HepG2 (cell line): ENCODE results near the gene NUB1. TPM values are rescaled to one million over a fixed set of nuclear protein-coding genes. Genes with fewer than 3 reads are reported as not detected.

Experiments
- ATAC-seq: fragments of 200-7000 bp; cut with Tn5 transposase; 3 replicates; pipeline ENCODE4 v1.9.1; 2020; ENCODE audit warnings: mild to moderate bottlenecking, moderate library complexity
- BruUV-seq: library from RNA; stranded (reverse); fragments of 400-500 nt; replicated peaks from 2 replicates; lab custom pipeline; 2021; lab: Mats Ljungman, UMichigan
- CTCF ChIA-PET: fragments of 300-600 bp; formaldehyde crosslinking; extraction: SDS; loops from one replicate; lab custom pipeline; 2021; ENCODE audit warnings: low total read pairs, inconsistent platforms, low intra/inter-chr PET ratio; lab: Yijun Ruan, JAX
- POLR2A ChIA-PET: fragments of 350-600 bp; sonication (Branson Sonifier 250); formaldehyde crosslinking; loops from one replicate; lab custom pipeline; 2020; ENCODE audit warnings: antibody characterized with exemption, inconsistent platforms; lab: Yijun Ruan, JAX
- DNase-seq: peaks from one replicate; pipeline ENCODE4 v3.0.0-alpha.2; 2015; ENCODE audit warnings: low spot score
- FAIRE-seq: peaks from 3 replicates; lab custom pipeline; 2011; peaks lifted over from hg19 to GRCh38; lab: Jason Lieb, UNC
- H2AFZ ChIP-seq: one replicate; pipeline ENCODE4 v1.6.1; 2011; ENCODE audit warnings: low read length, inconsistent platforms
- H3K27ac ChIP-seq: fragments of 300-600 bp; 3 replicates; pipeline ENCODE4 v1.8.0; 2011; ENCODE audit warnings: mixed run types, mild to moderate bottlenecking, mixed read lengths, low read length, inconsistent platforms; ENCODE audit not compliant: insufficient read depth; ENCODE audit errors: extremely low read length
- H3K27me3 ChIP-seq, 2 experiments: fragments of 200-600 bp in 1 of 2; 2 replicates in 1 of 2; 3 replicates in 1 of 2; pipeline versions ENCODE4 v1.6.0 to v1.8.0; 2011; ENCODE audit warnings: low read length in 2 of 2, mild to moderate bottlenecking in 2 of 2, moderate library complexity in 2 of 2, inconsistent platforms in 1 of 2; ENCODE audit not compliant: insufficient read depth in 2 of 2, control insufficient read depth in 1 of 2
- H3K36me3 ChIP-seq, 2 experiments: fragments of 200-600 bp in 1 of 2; replicated peaks in 1 of 2; 2 replicates in 1 of 2; 3 replicates in 1 of 2; pipeline versions ENCODE4 v1.5.1 to v1.8.0; 2011; ENCODE audit warnings: low read length in 2 of 2, inconsistent platforms in 1 of 2; ENCODE audit not compliant: insufficient read depth in 2 of 2, control insufficient read depth in 1 of 2
- H3K4me1 ChIP-seq: 2 replicates; pipeline ENCODE4 v1.5.1; 2012; ENCODE audit warnings: low read length, inconsistent platforms; ENCODE audit not compliant: insufficient read depth
- H3K4me2 ChIP-seq: 2 replicates; pipeline ENCODE4 v1.6.0; 2011; ENCODE audit warnings: low read depth, low read length, inconsistent platforms
- H3K4me3 ChIP-seq, 3 experiments: fragments of 200-600 bp in 1 of 3; sonication (generic), shearing (Covaris generic) in 1 of 3; replicated peaks in 1 of 3; 2 replicates each; pipeline ENCODE4 v1.5.1; 2011 to 2016; ENCODE audit warnings: low read length in 3 of 3, inconsistent platforms in 2 of 3, low read depth in 2 of 3, mild to moderate bottlenecking in 2 of 3, control low read depth in 1 of 3, mixed read lengths in 1 of 3; ENCODE audit not compliant: insufficient read depth in 1 of 3
- H3K79me2 ChIP-seq: one replicate; pipeline ENCODE4 v1.6.1; 2011; ENCODE audit warnings: low read length, inconsistent platforms; ENCODE audit not compliant: insufficient read depth
- H3K9ac ChIP-seq: 2 replicates; pipeline ENCODE4 v1.6.0; 2011; ENCODE audit warnings: mild to moderate bottlenecking, low read depth, low read length, inconsistent platforms; ENCODE audit not compliant: insufficient read depth
- H3K9me3 ChIP-seq: 2 replicates; pipeline ENCODE4 v1.5.1; 2012; ENCODE audit warnings: mild to moderate bottlenecking, low read length
- H4K20me1 ChIP-seq: 2 replicates; pipeline ENCODE4 v1.6.0; 2011; ENCODE audit warnings: inconsistent platforms, mild to moderate bottlenecking, low read length, moderate library complexity; ENCODE audit not compliant: insufficient read depth
- GLMP ChIP-seq: sonication (generic); formaldehyde crosslinking; IDR thresholded peaks from 2 replicates; pipeline ENCODE4 v1.9.0; 2021; ENCODE audit warnings: missing genetic modification reagents, mild to moderate bottlenecking, borderline replicate concordance
- HOXA9 ChIP-seq: sonication (generic); formaldehyde crosslinking; IDR thresholded peaks from 2 replicates; pipeline ENCODE4 v1.8.1; 2022; ENCODE audit warnings: missing genetic modification reagents, mild to moderate bottlenecking, moderate library complexity, borderline replicate concordance
- KLF16 ChIP-seq, 2 experiments: sonication (generic) in 1 of 2; formaldehyde crosslinking in 1 of 2; IDR thresholded peaks; 2 replicates each; pipeline versions ENCODE4 v1.6.1 to v1.8.0; 2016 to 2023; ENCODE audit warnings: missing genetic modification reagents in 2 of 2, missing compliant biosample characterization in 1 of 2
- NCOA1 ChIP-seq: sonication (generic); formaldehyde crosslinking; IDR thresholded peaks from 2 replicates; pipeline ENCODE4 v1.9.0; 2021; ENCODE audit warnings: missing genetic modification reagents
- NCOA5 ChIP-seq: sonication (generic); formaldehyde crosslinking; IDR thresholded peaks from 2 replicates; pipeline ENCODE4 v1.4.0; 2020; ENCODE audit warnings: missing genetic modification reagents
- PLRG1 ChIP-seq: fragments of 450-650 bp; conservative IDR thresholded peaks from 2 replicates; pipeline ENCODE4 v1.6.1; 2016
- SOX6 ChIP-seq, 2 experiments: fragments of 450-650 bp in 1 of 2; sonication (generic) in 1 of 2; formaldehyde crosslinking in 1 of 2; IDR thresholded peaks; 2 replicates each; pipeline versions ENCODE4 v1.4.0 to v1.6.1; 2017 to 2020; ENCODE audit warnings: antibody characterized with exemption in 1 of 2, mild to moderate bottlenecking in 1 of 2, missing genetic modification reagents in 1 of 2
- TARDBP ChIP-seq: sonication (generic); formaldehyde crosslinking; IDR thresholded peaks from 2 replicates; pipeline ENCODE4 v1.8.0; 2022; ENCODE audit warnings: mild to moderate bottlenecking, missing genetic modification reagents
- ZBTB33 ChIP-seq: sonication (generic); formaldehyde crosslinking; IDR thresholded peaks from 2 replicates; pipeline ENCODE4 v1.4.0; 2020; ENCODE audit warnings: missing genetic modification reagents
- ZFP41 ChIP-seq: sonication (generic); formaldehyde crosslinking; IDR thresholded peaks from 2 replicates; pipeline ENCODE4 v1.4.0; 2020; ENCODE audit warnings: mild to moderate bottlenecking, missing genetic modification reagents, borderline replicate concordance
- ZNF232 ChIP-seq: sonication (generic); formaldehyde crosslinking; IDR thresholded peaks from 2 replicates; pipeline ENCODE4 v1.4.0; 2020; ENCODE audit warnings: missing genetic modification reagents, borderline replicate concordance
- ZNF282 ChIP-seq: fragments of 450-650 bp; IDR thresholded peaks from 2 replicates; pipeline ENCODE4 v1.6.1; 2018; ENCODE audit not compliant: partially characterized antibody
- ZSCAN25 ChIP-seq: sonication (generic); formaldehyde crosslinking; IDR thresholded peaks from 2 replicates; pipeline ENCODE4 v1.8.0; 2022; ENCODE audit warnings: mild to moderate bottlenecking, missing genetic modification reagents
- WGBS: methylation state at CpG from one replicate; pipeline ENCODE4 v1.1.6; 2017; ENCODE audit warnings: low lambda C conversion rate; 5-methylcytosine and 5-hydroxymethylcytosine counted together
- in situ Hi-C: cut with HindIII; loops from 2 replicates; pipeline ENCODE4 v1.10.0; 2017; ENCODE audit warnings: low pct_unique_long_range_greater_than_20kb; ENCODE audit not compliant: extremely low pct_ligation_motif_present
- intact Hi-C: fragments of 100-400 bp; cut with micrococcal nuclease; formaldehyde crosslinking; loops from one replicate; pipeline ENCODE4 v1.10.0; 2022; ENCODE audit not compliant: unreplicated experiment
- polyA plus RNA-seq, 8 experiments: library from polyadenylated mRNA; depleted of rRNA in 3 of 8; stranded (reverse) in 7 of 8; unstranded in 1 of 8; fragments of >200 nt; fragmentation: Illumina TruSeq in 4 of 8; extraction: Trizol in 4 of 8; gene quantifications; 2 replicates each; pipeline versions ENCODE4 v1.2.1 to v1.2.3, GENCODE V29; 2011 to 2016; ENCODE audit warnings: low read depth in 4 of 8, missing spikeins in 1 of 8, mixed read lengths in 1 of 8; ENCODE audit not compliant: insufficient read depth in 1 of 8
- total RNA-seq, 5 experiments: library from RNA; depleted of rRNA; stranded (reverse); fragments of >200 nt; fragmentation: Illumina TruSeq; extraction: Trizol; gene quantifications; 2 replicates each; pipeline ENCODE4 v1.2.3, GENCODE V29; 2016; ENCODE audit warnings: low read depth in 1 of 5
- TF ChIP-seq, protein P1 (sequence below): sonication (generic); formaldehyde crosslinking; IDR thresholded peaks from 2 replicates; pipeline ENCODE4 v1.8.1; 2022; ENCODE audit warnings: mild to moderate bottlenecking, missing genetic modification reagents
- TF ChIP-seq, protein P2 (sequence below): sonication (generic); formaldehyde crosslinking; IDR thresholded peaks from 2 replicates; pipeline ENCODE4 v1.8.0; 2022; ENCODE audit warnings: mild to moderate bottlenecking, missing genetic modification reagents, moderate library complexity
- TF ChIP-seq, protein P3 (sequence below): sonication (generic); formaldehyde crosslinking; IDR thresholded peaks from 2 replicates; pipeline ENCODE4 v1.8.0; 2022; ENCODE audit warnings: low read depth, missing genetic modification reagents

The NUB1 gene
- total and polyA plus RNA-seq, 2 of the 13 experiments (the other 11 are each of a cell fraction or from before 2014, with no cell fraction given) = 27.1 to 37.0 TPM

DNA sequence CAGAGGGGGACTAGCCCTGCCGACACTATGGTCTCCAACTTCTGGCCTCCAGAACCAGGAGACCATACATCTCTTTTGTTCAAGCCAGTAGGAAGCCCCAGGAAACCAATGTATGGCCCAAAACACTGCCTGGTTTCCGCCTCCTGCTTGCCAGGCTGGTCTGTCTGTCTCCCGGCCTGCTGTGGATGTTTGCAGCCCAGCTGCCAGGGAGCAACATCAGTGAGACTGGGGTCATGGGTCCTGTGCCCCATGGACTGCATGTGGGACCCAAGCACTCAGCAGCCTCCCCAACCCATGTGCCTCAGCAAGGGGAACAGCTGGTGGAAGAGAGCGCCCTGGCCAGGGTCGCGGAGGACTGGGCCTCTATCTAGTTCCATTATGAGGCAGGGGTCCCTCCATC, 33.4 kb upstream of the NUB1 start (continued):
- TF ChIP-seq ZNF232 (CRISPR knock-in tag) = no peak
- TF ChIP-seq, protein P1, sequence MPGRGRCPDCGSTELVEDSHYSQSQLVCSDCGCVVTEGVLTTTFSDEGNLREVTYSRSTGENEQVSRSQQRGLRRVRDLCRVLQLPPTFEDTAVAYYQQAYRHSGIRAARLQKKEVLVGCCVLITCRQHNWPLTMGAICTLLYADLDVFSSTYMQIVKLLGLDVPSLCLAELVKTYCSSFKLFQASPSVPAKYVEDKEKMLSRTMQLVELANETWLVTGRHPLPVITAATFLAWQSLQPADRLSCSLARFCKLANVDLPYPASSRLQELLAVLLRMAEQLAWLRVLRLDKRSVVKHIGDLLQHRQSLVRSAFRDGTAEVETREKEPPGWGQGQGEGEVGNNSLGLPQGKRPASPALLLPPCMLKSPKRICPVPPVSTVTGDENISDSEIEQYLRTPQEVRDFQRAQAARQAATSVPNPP (CRISPR knock-in tag) = no peak

GRCh38 chr7:151308791-151309190, 32.8 kb upstream of the NUB1 start:
- Histone ChIP-seq H3K36me3 (no peaks in the 10 kb centered on the region), H2AFZ (no peak overlapping the region), H3K4me3 (no peak overlapping the region), H3K4me2 (no peak overlapping the region), H3K4me1 (no peaks in the 10 kb centered on the region), H3K27me3 (peaks cover 0 to 44% of the 10 kb centered on the region in 2 experiments; a peak in 3 of 5 replicates), H3K9me3 (peaks cover 4% of the 10 kb centered on the region), H3K79me2 (no peaks in the 10 kb centered on the region), H3K9ac (no peak overlapping the region), H4K20me1 (no peaks in the 10 kb centered on the region), H3K27ac (no peak overlapping the region)
- 45% methylated on average over 8 of the region's 8 CpGs for WGBS
- in situ Hi-C loops = loop anchor here (10.0 kb wide), 2 partner anchors 114 to 184 kb away; no protein-coding TSS in a partner anchor
- DNase-seq (no peak), FAIRE-seq (no peak), ATAC-seq (no peak)
- POLR2A ChIA-PET = no interaction called here
- CTCF ChIA-PET = no interaction called here
- TF ChIP-seq NCOA5 (no peak), GLMP (CRISPR knock-in tag) (no peak), PLRG1 (no peak), TARDBP (CRISPR knock-in tag) (no peak), ZNF282 (no peak), ZFP41 (CRISPR knock-in tag) (no peak), HOXA9 (CRISPR knock-in tag) (no peak), ZSCAN25 (no peak), SOX6 (IDR thresholded peaks at IDR 0.05) (no peak), SOX6 (CRISPR knock-in tag; IDR thresholded peaks at IDR 0.05) (no peak), ZBTB33 (no peak), KLF16 (CRISPR knock-in tag; IDR thresholded peaks at IDR 0.05) (no peak), NCOA1 (CRISPR knock-in tag) (no peak)
- TF ChIP-seq, protein P2, sequence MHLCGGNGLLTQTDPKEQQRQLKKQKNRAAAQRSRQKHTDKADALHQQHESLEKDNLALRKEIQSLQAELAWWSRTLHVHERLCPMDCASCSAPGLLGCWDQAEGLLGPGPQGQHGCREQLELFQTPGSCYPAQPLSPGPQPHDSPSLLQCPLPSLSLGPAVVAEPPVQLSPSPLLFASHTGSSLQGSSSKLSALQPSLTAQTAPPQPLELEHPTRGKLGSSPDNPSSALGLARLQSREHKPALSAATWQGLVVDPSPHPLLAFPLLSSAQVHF = no peak
- TF ChIP-seq, protein P3, sequence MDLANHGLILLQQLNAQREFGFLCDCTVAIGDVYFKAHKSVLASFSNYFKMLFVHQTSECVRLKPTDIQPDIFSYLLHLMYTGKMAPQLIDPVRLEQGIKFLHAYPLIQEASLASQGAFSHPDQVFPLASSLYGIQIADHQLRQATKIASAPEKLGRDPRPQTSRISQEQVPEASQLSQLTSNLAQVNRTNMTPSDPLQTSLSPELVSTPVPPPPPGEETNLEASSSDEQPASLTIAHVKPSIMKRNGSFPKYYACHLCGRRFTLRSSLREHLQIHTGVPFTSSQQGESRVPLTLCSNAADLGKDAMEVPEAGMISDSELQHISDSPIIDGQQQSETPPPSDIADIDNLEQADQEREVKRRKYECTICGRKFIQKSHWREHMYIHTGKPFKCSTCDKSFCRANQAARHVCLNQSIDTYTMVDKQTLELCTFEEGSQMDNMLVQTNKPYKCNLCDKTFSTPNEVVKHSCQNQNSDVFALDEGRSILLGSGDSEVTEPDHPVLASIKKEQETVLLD = no peak
- intact Hi-C loops = loop anchor here (10.0 kb wide), 2 partner anchors 134 to 174 kb away; no protein-coding TSS in a partner anchor
- no TSS peak for BruUV-seq
